Measurements from ENCODE around the gene CYSTM1.
"Not testable (repeated sequence)": the region's sequence is repeated elsewhere in the genome, so short reads cannot be mapped to it uniquely, and the experiment has no call there.

Gene CYSTM1

DNA sequence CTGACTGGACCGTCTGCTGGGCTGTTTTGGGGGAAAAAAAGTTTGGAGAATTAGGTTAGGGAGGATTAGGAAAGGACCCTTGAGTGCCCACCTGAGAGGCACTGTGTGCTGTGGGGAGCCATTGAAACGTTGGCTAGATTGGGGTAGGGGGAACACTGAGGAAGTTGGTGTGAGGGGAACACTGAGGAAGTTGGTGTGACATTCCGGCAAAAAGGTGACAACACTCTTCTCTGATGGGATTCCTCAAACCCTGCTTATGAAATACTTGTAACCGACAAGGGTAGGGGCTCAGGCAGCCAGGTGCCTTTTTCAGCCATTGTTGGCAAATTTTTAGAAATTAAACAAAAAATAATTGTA is 1.0 kb downstream of the CYSTM1 start:
- no peak for DNase-seq (ENCODE audit: low read depth, low spot score)

DNA sequence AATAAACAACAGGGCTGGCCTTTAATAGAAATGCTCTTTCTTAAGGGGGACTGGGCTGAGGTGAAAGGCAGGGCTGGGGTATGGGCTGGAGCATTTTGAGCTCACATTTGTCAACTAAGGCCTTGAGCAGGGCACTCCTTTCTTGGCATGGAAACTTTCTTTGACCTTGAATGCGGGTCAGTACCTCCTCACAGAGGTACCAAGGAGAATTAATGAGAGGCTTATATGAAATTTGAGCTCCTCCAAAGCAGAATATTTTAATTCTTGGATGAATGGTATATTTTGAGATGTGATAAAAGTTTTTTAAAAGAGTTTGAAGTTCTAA is 3.1 kb downstream of the CYSTM1 start:
- no peak for DNase-seq (ENCODE audit: low read depth, low spot score)

DNA sequence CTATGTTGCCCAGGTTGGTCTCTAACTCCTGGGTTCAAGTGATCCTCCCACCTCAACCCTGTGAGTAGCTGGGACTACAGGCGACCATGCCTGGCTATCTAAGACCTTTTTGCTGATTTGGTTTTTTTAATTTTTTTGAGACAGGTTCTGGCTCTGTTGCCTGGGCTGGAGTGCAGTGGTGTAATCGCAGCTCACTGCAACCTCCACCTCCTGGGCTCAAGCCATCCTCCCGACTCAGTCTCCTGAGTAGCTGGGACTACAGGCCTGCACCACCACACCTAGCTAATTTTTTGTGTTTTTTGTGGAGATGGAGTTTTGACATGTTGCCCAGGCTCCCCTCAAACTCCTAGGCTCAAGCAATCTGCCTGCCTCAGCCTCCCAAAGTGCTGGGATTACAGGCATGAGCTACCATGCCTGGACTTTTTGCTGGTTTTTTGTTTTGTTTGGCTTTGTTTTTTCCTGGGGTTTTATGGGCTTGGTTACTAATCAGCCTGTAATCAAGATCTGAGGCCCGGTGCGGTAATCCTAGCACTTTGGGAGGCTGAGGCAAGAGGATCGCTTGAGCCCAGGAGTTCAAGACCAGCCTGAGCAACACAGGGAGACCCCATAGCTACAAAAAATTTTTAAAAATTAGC is 3.6 kb downstream of the CYSTM1 start:
- no peak for DNase-seq (ENCODE audit: low read depth, low spot score)

- no peak for DNase-seq (ENCODE audit: low read depth, low spot score)
Observed at GRCh38 chr5:140181002-140181483, 6.1 kb downstream of the CYSTM1 start.

DNA sequence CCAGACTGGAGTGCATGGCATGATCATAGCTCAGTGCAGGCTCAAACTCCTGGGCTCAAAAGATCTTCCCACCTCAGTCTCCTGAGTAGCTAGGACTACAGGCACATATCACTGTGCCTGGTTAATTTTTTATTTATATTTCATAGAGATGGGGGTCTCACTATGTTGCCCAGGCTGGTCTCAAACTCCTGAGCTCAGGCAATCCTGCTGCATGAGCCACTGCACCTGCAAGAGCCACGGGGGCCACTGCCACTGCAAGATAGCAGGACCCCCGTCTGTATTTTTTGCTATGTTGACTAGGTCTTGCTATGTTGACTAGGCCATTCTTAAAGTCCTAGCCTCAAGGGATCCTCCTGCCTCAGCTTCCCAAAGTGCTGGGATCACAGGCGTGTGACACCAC is 6.5 kb downstream of the CYSTM1 start:
- DNase-seq (ENCODE audit: low read depth, low spot score), result no peak

- DNase-seq (ENCODE audit: low read depth, low spot score), result peak; percentile 58
Observed at GRCh38 chr5:140182075-140182711, 7.2 kb downstream of the CYSTM1 start.

DNA sequence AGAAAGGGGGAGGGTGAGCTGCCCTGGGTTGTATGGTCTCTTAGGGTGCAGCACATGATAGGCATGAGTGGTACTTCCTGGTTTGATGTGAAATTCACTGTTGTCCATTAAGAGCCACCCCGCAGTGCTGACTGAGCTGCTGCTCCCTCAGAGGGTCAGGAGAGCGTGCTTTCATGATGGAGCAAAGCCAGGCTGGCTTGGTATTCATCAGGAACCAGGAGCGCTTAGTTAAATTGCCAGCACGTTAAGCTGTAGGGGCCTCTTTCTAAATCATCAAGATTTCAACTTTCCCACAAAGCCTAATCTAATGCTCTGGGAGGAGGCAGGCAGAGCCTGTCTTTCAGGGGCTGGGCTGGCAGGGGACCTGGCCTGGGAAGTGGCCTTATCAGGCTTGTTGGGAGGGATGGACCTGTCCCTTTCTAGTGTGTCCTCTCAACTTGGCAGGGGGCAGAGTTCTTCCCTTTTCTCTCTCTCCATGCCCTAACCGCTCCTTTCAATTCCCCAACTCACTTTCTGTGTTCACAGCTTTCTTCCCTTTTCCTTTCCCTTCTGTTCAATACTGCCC is 7.9 kb downstream of the CYSTM1 start:
- DNase-seq (ENCODE audit: low read depth, low spot score), result peak; percentile 75

DNA sequence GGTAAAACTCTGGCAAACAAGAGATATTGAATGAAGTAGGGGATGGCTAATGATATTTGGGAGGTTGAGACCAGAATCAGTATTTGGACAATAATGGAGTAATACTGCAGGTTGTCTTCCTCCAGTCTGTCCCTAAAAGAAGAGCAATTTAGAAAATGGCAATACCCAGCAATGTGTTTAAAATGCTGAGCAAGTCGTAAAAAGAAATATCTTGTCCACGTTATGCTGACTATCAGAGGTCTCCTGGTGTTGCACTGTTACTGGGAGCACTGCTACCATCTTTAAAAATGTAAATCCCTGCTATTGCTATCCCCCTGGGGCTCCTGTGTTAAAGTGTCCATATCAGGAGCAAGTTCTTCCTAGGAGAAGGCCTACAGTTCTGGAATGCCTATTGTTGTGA is 10.4 kb downstream of the CYSTM1 start:
- no peak for DNase-seq (ENCODE audit: low read depth, low spot score)

- DNase-seq (ENCODE audit: low read depth, low spot score), result no peak
Observed at GRCh38 chr5:140186267-140186671, 11.3 kb downstream of the CYSTM1 start.

DNA sequence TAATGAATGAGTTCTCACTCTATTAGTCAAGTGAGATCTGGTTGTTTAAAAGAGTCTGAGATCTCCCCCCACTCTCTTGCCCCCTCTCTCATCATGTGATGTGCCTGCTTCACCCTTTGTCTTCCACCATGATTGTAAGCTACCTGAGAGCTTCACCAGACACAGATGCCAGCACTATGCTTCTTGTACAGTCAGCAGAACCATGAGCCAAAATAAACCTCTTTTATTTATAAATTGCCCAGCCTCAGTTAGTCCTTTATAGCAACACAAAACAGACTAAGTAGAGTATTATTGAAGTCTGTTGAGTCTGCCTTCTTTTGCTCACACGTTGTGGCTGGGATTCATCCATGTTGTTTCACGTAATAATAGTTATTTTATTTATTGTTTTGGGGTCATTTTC is 14.3 kb downstream of the CYSTM1 start:
- DNase-seq (ENCODE audit: low read depth, low spot score), result no peak

- peak; percentile 66 for DNase-seq (ENCODE audit: low read depth, low spot score)
Observed at GRCh38 chr5:140189977-140190871, 15.2 kb downstream of the CYSTM1 start.

- peak; percentile 5 for DNase-seq (ENCODE audit: low read depth, low spot score)
Observed at GRCh38 chr5:140190872-140191218, 15.9 kb downstream of the CYSTM1 start.

DNA sequence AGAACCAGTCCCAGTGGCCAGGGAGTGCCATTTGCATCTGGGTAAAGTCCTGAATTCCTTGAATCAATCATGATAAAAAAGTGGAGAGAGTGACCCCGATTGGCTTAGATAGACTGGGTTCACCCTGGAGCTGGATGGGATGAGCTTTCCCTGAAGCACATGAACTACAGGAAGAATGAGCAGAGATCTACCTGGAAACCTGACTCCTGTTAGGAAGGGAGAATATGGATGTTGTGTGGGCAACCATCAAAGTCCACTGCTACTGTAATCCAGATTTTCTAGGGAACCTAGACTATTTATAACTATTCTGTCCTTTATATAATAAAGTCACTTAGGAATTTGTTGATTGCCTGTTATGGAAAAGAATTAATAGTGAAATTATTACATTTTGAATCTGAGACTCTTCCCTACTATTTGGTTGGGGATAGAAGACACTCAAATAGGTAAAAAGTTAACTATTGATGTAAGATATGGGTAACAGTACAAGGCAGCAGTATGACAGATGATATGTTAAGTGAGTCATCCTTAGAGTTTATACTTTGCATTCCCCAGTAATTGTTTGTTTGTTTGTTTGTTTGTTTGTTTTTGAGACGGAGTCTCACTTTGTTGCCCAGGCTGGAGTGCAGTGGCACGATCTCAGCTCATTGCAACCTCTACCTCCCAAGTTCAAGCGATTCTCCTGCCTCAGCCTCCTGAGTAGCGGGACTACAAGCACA is 17.9 kb downstream of the CYSTM1 start:
- no peak for DNase-seq (ENCODE audit: low read depth, low spot score)

DNA sequence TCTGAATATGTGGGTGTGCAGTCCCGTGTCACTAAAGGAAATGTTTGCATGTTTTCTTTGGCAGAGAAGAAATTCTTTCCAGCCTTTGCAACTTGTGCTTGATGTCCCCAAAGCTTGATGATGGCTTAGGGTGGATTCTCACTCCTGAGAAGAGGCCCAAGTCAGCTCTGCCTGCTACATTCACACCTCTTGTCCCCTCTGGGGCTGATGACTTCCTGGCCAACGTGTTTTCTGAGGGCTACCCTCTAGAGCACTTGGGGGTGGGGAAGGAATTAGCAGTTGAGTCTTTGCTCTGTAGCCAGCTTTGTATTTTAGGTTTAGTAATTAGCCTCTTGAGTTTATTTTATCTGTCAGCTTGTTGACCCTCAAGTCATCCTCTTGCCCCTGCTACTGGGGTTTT is 19.7 kb downstream of the CYSTM1 start:
- no peak for DNase-seq (ENCODE audit: low read depth, low spot score)

DNA sequence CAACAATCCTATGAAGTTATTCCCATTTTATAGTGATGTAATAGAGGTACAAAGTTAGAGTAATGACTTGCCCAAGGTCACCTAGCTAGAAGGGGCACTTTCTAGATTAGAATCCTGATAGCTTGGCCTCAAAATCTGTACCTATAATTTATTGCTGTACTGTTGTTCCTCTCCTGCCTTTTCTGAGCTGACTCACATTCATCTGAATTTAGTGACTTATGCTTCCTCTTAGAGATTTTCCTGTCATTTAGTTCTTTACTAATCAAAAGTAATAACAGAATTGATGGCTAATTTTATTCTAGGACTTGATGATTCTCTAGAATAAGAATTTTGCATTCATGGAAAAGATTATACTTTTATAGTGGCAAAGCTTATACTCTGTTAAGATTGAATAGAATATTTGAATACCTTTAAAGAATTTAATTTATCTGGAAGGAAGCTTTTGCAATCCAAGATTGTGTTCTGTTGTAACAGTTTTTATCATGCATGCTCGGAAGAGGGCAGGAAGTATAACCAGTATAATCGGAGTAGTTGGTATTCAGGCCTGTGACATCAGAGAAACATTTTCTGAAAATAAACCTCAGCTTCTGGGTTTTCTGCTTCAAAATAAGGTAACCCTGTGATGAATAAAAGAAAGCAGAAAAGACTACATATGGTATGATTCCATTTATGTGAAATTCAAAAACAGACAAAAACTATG is 21.3 kb downstream of the CYSTM1 start:
- DNase-seq (ENCODE audit: low read depth, low spot score), result no peak

- DNase-seq (ENCODE audit: low read depth, low spot score), result no peak
Observed at GRCh38 chr5:140197023-140197422, 22.0 kb downstream of the CYSTM1 start.

GRCh38 chr5:140198915-140199314 is 23.9 kb downstream of the CYSTM1 start:
- DNase-seq (ENCODE audit: low read depth, low spot score), result not testable (repeated sequence)

DNA sequence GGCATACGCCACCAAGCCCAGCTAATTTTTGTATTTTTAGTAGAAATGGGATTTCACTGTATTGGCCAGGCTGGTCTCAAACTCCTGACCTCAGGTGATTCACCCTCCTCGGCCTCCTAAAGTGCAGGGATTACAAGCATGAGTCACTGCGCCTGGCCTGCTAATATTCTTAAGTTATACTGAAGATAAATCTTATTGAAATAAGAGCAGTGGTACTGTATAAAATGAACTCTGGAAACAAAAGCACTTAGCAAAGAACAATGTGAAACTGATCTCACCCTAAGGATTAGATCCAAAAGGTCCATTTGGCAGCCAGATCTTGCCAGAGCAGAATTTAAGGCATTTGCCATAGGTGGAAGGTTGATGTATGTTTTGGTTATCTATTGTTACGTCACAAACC is 27.1 kb downstream of the CYSTM1 start:
- no peak for DNase-seq (ENCODE audit: low read depth, low spot score)

- DNase-seq (ENCODE audit: low read depth, low spot score), result no peak
Observed at GRCh38 chr5:140202610-140203009, 27.6 kb downstream of the CYSTM1 start.

- no peak for DNase-seq (ENCODE audit: low read depth, low spot score)
Observed at GRCh38 chr5:140205216-140205615, 30.2 kb downstream of the CYSTM1 start.

GRCh38 chr5:140205952-140206351 is 31.0 kb downstream of the CYSTM1 start:
- DNase-seq (ENCODE audit: low read depth, low spot score), result no peak

Measured in astrocyte of the hippocampus (primary cell).